ENCODE results near the gene TTLL6.

DNA sequence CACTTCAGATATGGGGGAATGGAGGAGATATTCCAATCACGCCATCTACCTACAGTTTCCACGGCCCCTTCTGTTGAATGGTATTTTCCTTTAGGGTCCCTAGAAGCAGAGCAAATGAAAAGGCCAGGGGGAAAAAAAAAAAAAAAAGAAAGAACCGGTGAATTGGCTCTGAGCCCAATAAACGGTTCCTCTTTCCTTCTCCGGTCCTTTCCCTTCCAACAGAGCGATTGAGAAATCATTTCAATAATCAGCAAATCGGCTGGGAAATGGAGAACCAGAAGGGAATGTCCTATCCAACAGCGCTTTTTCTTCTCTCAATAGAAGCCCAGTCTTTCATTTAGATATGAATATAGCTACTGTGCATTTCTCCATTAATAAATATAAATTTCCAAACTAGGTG, 61.7 kb downstream of the TTLL6 start:
- TF ChIP-seq CTCF (IDR thresholded peaks at IDR 0.05), result no peak
- no peak for TF ChIP-seq POLR2A (IDR thresholded peaks at IDR 0.05)
